Posterior cingulate gyrus (tissue), 11 donors: ENCODE results near the gene MDM2.
"Not testable (repeated sequence)": the region's sequence is repeated elsewhere in the genome, so short reads cannot be mapped to it uniquely, and the experiment has no call there.

Source experiments
- DNase-seq, 10 donors: peaks; one replicate each; pipeline versions ENCODE4 v3.0.0 to v3.0.0-alpha.2; 2020 to 2021; ENCODE audit warnings: mixed read lengths in 3 of 10
- intact Hi-C: fragments of 100-400 bp; cut with DNase I; formaldehyde crosslinking; loops from one replicate; pipeline ENCODE4 v1.15.1; 2023

The MDM2 gene

DNA sequence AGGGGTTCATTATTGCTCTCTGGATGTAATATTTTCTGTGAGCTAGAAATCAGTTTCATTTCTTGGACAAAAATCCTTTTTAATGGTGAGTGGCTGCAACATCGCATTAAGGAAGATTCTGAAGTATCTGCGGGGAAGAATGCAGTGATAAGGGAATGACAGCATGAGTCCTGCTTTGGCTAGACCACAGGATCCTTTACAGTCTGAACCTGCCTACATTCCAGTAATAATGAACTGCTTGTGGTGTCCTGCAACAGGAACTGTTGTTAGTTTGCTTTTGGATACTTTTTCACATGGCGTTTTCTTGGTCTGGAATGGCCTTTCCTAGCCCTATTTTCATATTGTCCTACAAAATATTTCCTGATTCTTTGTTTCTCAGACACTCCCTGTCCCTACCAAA, 15.7 kb downstream of the MDM2 start:
- intact Hi-C loops, result loop anchor here (5.0 kb wide), 1 partner anchor 136 kb away; the partner anchor contains the start of gene NUP107
- no peak for DNase-seq

DNA sequence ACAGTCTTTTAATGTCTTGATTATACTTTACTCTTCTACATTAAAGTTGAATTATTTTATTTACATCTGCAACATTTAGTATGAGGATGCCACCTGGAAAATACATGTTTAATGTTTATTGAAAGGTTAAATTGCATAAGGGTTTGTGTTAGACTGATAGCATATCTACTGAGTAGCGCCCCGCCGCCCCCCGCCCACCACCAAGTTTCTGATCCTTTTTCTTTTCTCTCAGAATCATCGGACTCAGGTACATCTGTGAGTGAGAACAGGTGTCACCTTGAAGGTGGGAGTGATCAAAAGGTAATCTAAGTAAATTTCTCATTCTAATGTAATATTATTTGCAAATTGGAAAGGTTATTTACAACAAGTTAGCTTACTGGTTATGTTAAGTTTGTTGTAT, 16.2 kb downstream of the MDM2 start:
- intact Hi-C loops, result loop anchor here (5.0 kb wide), 1 partner anchor 137 kb away; the partner anchor contains the start of gene NUP107
- DNase-seq, result no peak

DNA sequence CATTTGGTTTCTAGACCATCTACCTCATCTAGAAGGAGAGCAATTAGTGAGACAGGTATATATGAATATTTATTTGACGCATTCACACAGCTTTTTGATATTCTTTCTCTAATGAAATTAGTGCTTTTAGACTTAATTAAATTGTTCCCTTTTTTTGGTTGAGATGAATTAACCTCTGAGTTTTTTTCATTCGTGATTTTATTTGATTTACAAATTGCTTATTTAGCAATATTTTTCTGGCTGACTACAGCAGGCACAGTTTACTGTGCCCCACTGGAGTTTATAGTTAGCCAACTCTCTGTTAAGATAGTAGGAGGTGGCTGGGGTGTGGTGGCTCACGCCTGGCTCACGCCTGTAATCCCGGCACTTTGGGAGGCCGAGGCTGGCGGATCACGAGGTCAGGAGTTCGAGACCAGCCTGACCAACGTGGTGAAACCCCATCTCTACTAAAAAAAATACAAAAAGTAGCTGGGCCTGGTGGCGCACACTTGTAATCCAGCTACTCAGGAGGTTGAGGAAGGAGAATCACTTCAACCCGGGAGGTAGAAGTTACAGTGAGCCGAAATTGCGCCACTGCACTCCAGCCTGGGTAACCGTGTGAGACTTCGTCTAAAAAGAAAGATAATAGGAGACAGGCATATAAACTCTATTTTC, 16.7 kb downstream of the MDM2 start:
- DNase-seq, result no peak
- intact Hi-C loops, result loop anchor here (5.0 kb wide), 1 partner anchor 137 kb away; the partner anchor contains the start of gene NUP107

DNA sequence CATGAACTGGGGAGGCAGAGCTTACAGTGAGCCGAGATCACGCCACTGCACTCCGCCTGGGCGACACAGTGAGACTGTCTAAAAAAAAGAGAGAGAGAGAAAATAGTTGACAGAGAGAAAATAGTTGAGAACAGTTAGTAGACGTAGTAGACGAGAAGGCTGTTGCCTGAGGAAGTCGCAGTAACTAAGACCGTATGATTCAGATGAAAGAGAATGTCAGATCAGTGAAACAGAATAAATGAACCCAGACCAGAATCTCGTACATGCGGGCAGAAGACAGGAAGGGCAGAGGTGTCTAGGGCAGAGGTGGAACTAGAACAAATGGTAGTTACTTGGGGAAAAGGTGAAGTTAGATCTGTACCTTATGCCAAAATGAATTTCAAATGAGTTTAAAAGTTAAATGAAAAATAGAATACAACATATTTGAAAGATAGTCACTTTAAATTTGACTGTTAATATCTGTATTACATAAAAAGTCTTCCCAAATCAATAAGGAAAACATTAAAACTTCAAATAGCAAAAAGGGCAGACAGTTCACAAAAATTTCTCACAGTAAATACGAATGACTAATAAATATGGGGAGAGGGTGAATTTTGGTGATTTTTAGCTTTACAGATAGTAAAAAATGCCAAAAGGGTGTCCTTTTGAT, 17.7 kb downstream of the MDM2 start:
- DNase-seq, result no peak
- intact Hi-C loops, result no loop called here

DNA sequence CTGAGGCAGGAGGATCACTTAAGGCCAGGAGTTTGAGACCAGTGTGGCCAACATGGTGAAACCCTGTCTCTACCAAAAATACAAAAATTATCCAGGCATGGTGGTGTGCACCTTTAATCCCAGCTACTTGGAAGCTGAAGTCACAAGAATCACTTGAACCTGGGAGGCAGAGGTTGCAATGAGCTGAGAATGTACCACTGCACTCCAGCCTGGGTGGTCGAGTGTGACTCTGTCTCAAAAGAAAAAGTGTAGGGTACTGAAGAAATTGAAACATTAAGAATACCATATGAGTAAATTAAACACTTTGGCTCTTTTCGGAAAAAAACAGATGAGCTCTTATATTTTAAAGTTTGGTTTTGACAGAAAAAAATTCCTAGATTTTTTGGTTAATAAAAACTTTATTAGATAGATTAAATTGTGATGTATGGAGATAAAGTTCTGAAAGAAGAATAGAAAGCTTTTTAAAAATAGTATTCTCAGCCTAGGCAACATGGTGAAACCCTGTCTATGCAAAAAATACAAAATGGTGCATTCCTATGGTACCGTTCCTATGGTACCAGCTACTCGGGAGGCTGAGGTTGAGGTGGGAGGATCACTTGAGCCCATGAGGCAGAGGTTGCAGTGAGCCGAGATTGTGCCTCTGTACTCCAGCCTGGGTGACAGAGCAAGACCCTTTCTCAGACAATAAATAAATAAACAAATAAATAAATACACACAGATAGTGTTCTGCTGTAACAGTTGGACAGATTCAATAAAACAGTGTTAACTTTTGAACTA, 20.1 kb downstream of the MDM2 start:
- DNase-seq, result no peak
- intact Hi-C loops, result no loop called here

DNA sequence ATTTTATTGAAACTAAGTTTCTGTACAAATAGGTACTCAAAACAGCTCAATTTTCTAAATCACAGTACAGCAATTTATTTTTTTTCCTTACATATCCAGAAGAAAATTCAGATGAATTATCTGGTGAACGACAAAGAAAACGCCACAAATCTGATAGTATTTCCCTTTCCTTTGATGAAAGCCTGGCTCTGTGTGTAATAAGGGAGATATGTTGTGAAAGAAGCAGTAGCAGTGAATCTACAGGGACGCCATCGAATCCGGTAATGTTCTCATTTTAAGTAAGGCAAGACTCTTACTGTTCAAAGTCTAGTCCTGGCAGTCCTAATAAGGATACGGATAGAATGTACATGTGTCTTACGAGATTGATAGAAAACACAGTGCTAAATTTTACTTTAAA, 20.7 kb downstream of the MDM2 start:
- intact Hi-C loops, result loop anchor here (1.0 kb wide), 1 partner anchor 242 kb away; no protein-coding TSS in a partner anchor
- no peak for DNase-seq

DNA sequence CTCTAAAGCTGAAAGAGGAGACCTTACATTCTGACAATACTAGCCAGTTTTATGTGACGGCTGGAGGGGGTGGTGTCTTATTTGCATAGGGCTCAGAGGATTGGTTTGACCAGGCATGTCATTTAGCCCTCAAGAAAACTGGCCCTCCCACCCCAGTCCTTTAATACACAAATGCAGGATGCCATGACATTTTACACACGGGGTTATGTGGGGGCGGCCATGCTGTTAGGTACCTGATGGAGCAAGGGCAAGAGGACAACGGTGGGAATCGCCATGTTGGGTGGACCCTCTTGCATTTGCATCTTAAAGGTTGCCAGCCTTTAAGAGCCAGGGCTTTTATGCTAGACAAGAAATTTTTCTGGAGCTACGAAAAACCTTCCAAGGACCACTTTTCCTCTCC, 23.3 kb downstream of the MDM2 start:
- no peak for DNase-seq
- intact Hi-C loops, result loop anchor here (10.0 kb wide), 1 partner anchor 324 kb away; no protein-coding TSS in a partner anchor

DNA sequence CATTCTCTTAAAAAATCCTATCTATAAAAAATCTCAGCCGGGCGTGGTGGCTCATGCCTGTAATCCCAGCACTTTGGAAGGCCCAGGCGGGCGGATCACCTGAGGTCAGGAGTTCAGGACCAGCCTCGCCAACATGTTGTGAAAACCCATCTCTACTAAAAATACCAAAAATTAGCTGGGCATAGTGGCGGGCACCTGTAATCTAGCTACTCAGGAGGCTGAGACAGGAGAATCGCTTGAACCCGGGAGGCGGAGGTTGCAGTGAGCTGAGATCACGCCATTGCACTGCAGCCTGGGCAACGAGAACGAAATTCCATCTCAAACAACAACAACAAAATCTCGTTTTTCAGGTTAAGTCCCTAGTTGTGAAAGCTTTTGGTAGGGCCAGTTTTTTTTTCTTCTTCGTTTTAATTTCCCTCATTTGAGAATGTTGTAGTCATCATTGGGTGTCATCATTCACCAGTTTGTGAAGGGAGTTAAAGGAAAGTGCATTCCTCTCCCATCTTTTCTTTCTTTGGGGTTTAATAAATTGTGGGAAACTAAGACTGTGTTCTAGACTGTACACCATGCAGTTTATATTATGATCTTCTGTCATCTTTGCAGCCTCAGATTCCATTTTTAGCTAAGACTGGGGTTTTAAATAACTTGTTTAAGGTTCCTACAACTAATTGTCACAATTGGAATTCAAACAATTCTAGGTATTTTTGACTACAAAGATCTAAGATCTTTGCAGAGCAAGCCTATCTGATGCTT, 23.9 kb downstream of the MDM2 start:
- no peak for DNase-seq
- intact Hi-C loops, result loop anchor here (10.0 kb wide), 1 partner anchor 323 kb away; no protein-coding TSS in a partner anchor

DNA sequence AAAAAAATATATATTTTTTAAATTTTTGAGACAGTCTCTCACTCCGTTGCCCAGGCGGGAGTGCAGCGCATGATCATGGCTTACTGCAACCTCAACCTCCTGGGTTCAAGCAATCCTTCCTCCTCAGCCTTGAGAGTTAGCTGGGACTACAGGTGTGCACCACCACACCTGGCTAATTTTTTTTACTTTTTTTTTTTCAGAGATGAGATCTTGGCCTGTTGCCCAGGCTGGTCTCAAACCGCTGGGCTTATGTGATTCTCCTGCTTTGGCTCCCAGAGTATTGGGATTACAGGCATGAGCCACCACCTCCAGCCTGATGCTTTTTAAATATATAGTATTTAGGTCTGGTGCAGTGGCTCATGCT, 24.5 kb downstream of the MDM2 start:
- DNase-seq, result no peak
- intact Hi-C loops, result loop anchor here (10.0 kb wide), 1 partner anchor 322 kb away; no protein-coding TSS in a partner anchor

DNA sequence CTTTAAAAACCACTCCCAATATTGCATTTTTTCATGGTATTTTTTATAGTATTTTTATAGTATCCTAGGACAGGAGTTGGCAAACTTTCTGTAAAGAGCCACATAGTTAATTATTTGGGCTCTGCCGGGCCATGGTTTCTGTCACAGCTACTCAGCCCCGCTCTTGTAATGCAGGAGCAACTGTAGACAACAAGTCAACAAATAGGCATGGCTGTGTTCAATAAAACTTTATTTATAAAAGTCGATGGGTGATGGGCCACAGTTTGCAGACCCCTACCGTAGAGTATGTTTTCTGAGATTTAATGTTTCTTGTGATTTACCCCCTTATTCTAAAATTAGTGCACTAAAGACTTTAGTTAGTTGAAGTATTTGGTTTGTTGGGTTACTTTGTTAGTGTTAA, 25.5 kb downstream of the MDM2 start:
- no peak for DNase-seq
- intact Hi-C loops, result loop anchor here (10.0 kb wide), 1 partner anchor 321 kb away; no protein-coding TSS in a partner anchor

DNA sequence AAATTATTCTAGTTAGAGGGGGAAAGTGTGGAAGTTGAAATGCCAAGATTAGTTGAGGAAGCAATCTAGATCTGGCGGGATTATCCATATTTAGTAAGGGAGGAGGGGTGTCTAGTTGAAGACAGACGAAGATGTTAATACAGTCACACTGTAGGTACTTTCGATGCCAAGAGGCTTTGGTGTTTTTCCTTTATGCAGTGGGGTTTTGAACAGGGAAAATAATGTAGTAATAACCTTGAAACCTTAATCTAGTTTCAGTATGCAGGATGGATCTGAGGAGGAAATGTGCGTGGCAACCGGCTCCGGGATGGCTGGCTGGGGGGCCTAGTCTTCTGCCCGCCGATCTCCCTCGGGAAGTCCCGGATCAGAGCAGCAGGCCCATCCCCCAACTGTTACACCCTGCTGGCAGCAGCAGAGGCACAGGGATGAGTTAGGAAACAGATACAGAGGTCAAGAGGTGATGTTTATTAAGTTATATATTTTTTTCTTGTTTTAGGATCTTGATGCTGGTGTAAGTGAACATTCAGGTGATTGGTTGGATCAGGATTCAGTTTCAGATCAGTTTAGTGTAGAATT, 27.4 kb downstream of the MDM2 start:
- DNase-seq, result peak in 1 of 10 donors; percentile 31
- intact Hi-C loops, result loop anchor here (10.0 kb wide), 1 partner anchor 319 kb away; no protein-coding TSS in a partner anchor

DNA sequence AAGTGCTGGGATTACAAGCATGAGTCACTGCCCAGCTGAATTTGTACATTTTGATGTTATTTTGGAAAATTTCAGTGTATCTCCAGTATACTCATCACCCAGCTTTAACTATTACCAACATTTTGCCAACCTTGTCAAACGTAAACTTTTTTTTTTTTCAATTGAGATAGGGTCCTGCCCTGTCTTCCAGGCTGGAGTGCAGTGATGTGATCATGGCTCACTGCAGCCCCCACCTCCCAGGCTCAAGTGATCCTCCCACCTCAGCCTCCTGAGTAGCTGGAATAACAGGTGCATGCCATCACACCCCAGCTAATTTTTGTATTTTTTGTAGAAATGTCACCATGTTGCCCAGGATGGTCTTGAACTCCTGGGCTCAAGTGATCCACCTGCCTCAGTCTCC, 29.2 kb downstream of the MDM2 start:
- intact Hi-C loops, result loop anchor here (10.0 kb wide), 1 partner anchor 318 kb away; no protein-coding TSS in a partner anchor
- DNase-seq, result no peak

DNA sequence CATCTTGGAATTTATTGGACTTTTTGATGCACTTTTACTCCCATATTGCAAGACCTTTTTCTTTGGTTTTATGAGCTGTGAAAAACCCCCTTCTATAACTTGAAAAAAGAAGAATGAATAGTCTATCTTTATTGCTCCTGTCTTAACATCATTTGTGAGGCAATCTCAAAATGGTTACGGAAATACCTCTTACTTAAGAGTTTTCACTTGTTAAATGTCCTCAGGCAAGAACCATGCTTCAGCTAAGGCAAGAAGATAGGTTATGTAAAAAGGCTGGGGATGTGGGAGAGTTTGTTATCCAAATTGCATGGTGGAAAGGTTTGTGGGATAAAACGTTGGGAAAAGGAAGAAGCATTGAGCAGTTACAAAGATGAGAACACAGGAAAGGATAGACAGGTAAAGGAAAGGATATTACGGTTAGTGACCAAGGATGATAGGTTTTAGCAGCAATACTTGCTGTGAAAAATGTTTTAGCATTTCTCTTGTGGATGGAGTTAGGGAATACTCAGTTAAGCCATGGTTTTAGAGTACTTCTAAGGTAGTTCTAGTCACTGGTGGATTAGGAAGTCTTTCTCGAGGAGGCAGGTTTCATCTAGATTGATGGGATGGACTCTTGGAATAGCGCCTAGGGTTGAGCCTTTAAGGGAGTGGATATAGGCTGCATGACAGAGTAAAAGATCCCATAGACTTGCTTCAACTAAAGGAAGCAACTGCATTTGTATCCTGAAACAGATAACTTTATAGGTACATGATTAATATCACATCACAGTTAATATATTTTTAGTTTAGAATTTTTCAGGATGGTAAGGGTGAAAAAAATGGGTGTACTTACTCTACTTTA, 30.3 kb downstream of the MDM2 start:
- no peak for DNase-seq
- intact Hi-C loops, result loop anchor here (10.0 kb wide), 1 partner anchor 317 kb away; no protein-coding TSS in a partner anchor

DNA sequence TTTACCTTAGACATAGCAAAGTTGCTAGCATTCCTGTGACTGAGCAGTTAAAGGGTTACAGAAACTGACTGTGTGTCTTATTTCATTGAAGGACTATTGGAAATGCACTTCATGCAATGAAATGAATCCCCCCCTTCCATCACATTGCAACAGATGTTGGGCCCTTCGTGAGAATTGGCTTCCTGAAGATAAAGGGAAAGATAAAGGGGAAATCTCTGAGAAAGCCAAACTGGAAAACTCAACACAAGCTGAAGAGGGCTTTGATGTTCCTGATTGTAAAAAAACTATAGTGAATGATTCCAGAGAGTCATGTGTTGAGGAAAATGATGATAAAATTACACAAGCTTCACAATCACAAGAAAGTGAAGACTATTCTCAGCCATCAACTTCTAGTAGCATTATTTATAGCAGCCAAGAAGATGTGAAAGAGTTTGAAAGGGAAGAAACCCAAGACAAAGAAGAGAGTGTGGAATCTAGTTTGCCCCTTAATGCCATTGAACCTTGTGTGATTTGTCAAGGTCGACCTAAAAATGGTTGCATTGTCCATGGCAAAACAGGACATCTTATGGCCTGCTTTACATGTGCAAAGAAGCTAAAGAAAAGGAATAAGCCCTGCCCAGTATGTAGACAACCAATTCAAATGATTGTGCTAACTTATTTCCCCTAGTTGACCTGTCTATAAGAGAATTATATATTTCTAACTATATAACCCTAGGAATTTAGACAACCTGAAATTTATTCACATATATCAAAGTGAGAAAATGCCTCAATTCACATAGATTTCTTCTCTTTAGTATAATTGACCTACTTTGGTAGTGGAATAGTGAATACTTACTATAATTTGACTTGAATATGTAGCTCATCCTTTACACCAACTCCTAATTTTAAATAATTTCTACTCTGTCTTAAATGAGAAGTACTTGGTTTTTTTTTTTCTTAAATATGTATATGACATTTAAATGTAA, 31.5 kb downstream of the MDM2 start:
- intact Hi-C loops, result loop anchor here (10.0 kb wide), 1 partner anchor 315 kb away; no protein-coding TSS in a partner anchor

DNA sequence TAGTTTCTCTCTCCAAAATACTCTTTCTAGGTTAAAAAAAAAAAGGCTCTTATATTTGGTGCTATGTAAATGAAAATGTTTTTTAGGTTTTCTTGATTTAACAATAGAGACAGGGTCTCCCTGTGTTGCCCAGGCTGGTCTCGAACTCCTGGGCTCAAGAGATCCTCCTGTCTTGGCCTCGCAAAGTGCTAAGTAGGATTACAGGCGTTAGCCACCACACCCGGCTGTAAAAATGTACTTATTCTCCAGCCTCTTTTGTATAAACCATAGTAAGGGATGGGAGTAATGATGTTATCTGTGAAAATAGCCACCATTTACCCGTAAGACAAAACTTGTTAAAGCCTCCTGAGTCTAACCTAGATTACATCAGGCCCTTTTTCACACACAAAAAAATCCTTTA, 33.2 kb downstream of the MDM2 start:
- DNase-seq, intact Hi-C loops: not testable (repeated sequence)

More for the DNA sequence above, 31.5 kb downstream of the MDM2 start:
- DNase-seq, result no peak

DNA sequence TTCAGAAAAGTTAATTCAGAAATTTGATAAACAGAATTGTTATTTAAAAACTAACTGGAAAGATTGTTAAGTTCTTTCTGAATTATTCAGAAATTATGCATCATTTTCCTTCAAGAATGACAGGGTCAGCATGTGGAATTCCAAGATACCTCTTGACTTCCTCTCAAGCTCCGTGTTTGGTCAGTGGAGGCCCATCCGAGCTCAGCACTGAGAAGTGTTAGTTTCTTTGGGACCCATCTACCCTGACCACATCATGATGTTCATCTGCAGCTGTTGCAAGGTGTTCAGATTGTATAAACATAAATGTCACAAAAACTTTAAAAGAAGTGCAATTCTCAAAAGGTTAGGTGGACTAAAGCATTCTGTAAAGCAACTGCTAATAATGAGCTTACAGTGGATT, 33.7 kb downstream of the MDM2 start:
- DNase-seq, result peak in 1 of 10 donors; percentile 22
- intact Hi-C loops, result no loop called here

DNA sequence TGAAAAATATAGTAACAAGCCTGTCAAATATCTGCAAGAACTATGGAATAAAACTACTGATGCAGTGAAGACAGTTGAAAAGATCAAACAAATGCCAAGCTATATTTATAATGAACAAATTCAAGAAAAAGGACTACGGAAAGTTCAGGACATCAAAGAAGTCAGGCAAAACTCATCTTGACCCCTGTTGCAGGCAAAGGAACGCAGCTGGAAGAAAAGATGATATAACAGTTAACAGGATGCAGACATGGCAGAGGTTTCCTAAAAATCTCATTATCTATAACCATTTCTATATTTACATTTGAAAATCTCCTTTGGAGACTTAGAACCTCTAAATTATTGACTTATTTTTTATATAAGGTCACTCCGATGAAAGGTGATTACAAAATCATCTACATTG, 34.1 kb downstream of the MDM2 start:
- intact Hi-C loops, result no loop called here

More for the DNA sequence above, 34.1 kb downstream of the MDM2 start:
- no peak for DNase-seq
